Stomach (tissue), 9 donors: ENCODE results near the gene GNB1L. TPM values are rescaled to one million over a fixed set of nuclear protein-coding genes. Genes with fewer than 3 reads are reported as not detected.

Experiments
- DNase-seq, 2 donors: peaks; one replicate each; pipeline versions ENCODE4 v3.0.0 to v3.0.0-alpha.2; 2013 to 2019
- H3K27ac ChIP-seq, 5 donors: fragments of 200-600 bp in 4 of 5; sonication (generic) in 4 of 5; one replicate each; pipeline ENCODE4 v1.5.1; 2013 to 2019; ENCODE audit warnings: mild to moderate bottlenecking in 1 of 5, moderate library complexity in 1 of 5
- H3K27me3 ChIP-seq, 3 donors: fragments of 200-600 bp; sonication (generic); one replicate each; pipeline ENCODE4 v1.5.1; 2017 to 2019; ENCODE audit warnings: mixed run types in 1 of 3
- H3K36me3 ChIP-seq, 4 donors: fragments of 200-600 bp; sonication (generic); 1 replicate in 3 of 4; 2 replicates in 1 of 4; pipeline ENCODE4 v1.5.1; 2016 to 2019
- H3K4me1 ChIP-seq, 4 donors: fragments of 200-600 bp; sonication (generic); one replicate each; pipeline ENCODE4 v1.5.1; 2016 to 2019
- H3K4me3 ChIP-seq, 4 donors: fragments of 200-600 bp; sonication (generic) in 3 of 4; one replicate each; pipeline ENCODE4 v1.5.1; 2016 to 2019; ENCODE audit warnings: mild to moderate bottlenecking in 1 of 4
- H3K9me3 ChIP-seq, 4 donors: fragments of 200-600 bp; sonication (generic); one replicate each; pipeline ENCODE4 v1.5.1; 2016 to 2019
- EP300 ChIP-seq: sonication (generic); formaldehyde crosslinking; IDR thresholded peaks from one replicate; pipeline ENCODE4 v1.6.1; 2017; ENCODE audit warnings: antibody characterized with exemption
- POLR2A ChIP-seq, 4 donors: fragments of 450-650 bp; IDR thresholded peaks; one replicate each; pipeline ENCODE4 v1.6.1; 2016; ENCODE audit warnings: antibody characterized with exemption in 4 of 4, control low read depth in 2 of 4, mild to moderate bottlenecking in 1 of 4, moderate library complexity in 1 of 4
- POLR2AphosphoS5 ChIP-seq, 3 donors: sonication (generic); formaldehyde crosslinking; IDR thresholded peaks; one replicate each; pipeline ENCODE4 v1.6.1; 2016; ENCODE audit warnings: antibody characterized with exemption in 3 of 3
- WGBS, 5 donors: extraction: QIAGEN DNeasy Blood & Tissue Kit in 3 of 5; methylation state at CpG; one replicate each; pipeline versions ENCODE4 v1.1.5 to v1.1.7; 2013 to 2018; 5-methylcytosine and 5-hydroxymethylcytosine counted together
- intact Hi-C: fragments of 100-400 bp; cut with DNase I; formaldehyde crosslinking; loops from one replicate; pipeline ENCODE4 v1.15.1; 2023; ENCODE audit warnings: low total_unique reads
- polyA plus RNA-seq, 3 donors: library from polyadenylated mRNA; stranded (reverse); fragments of 200-250 nt; gene quantifications; one replicate each; pipeline ENCODE4 v1.2.3, GENCODE V29; 2013
- total RNA-seq, 5 donors: library from RNA; depleted of rRNA; stranded (reverse); fragments of >200 nt; gene quantifications; one replicate each; pipeline versions ENCODE4 v1.1.0 to v1.2.3, GENCODE V29; 2014 to 2016
- TF ChIP-seq, protein P1 (sequence below), 7 experiments: fragments of 450-650 bp in 4 of 7; fragments of 200-600 bp in 3 of 7; sonication (generic) in 3 of 7; IDR thresholded peaks; one replicate each; pipeline ENCODE4 v1.5.1; 2016 to 2019; ENCODE audit warnings: antibody characterized with exemption in 7 of 7, control low read depth in 2 of 7, mild to moderate bottlenecking in 1 of 7
- donor health status: healthy with polysubstance abuse.
- donor health status: Bipolar disorder and iron deficiency.
- donor health status: healthy.

The GNB1L gene
- total and polyA plus RNA-seq, 8 donors = 0.29 to 6.8 (median 3.1) TPM; not detected in 1

DNA sequence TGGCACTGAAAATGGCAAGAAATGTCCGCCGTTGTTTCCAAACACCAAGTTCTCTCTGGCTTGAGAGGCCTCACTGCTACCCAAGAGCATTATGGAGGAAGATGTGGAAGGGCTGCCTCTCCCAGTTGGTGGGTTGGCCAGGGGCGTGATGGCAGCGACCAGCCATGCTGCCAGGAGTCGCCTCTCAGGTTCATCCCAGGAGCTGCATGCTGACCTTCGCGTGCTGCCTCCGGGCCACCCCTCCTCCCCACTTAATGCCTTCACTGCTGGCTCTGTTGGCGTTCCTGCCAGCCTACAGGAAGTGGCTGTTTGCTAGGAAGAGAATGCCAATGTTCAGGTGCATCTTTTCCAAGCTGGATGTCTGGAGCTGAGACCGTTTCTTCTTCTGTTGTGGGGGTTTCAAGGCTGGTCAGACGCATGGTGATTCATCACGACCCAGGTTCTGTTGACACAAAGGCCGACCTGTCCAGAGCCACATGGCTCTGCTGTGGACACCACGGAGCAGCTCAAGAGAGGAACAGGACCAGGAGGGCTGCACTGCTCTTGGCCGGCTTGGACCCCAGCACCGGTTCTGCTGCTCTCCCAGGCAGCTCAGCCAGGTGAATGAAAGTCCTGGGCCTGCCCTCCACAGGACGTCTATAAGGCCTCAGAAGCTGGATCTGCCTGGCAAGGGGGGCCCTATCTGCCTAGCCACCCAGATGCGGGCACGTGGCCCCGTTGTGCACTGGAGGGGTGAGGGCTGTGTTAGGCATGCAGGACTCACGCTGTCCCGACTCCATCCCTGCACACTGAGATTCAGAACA is 69.0 kb downstream of the GNB1L start:
- no peaks in the 10 kb centered on the region for H3K4me1 ChIP-seq
- peaks cover 0 to 45% (median 3%) of the 10 kb centered on the region in 3 donors for H3K27me3 ChIP-seq
- no peak overlapping the region for H3K4me3 ChIP-seq
- H3K36me3 ChIP-seq = peaks cover 0 to 16% (median 11%) of the 10 kb centered on the region in 4 donors
- TF ChIP-seq POLR2A (IDR thresholded peaks at IDR 0.05) = no peak
- 79 to 89% (median 83%) methylated on average over 14 to 22 of the region's 22 CpGs for WGBS, 5 donors
- no peak overlapping the region for H3K27ac ChIP-seq
- intact Hi-C loops = no loop called here
- peaks cover 0 to 12% (median 4%) of the 10 kb centered on the region in 4 donors for H3K9me3 ChIP-seq
- no peak for DNase-seq

- intact Hi-C loops = no loop called here
- DNase-seq = no peak
- H3K27me3 ChIP-seq = peaks cover 0 to 48% (median 3%) of the 10 kb centered on the region in 3 donors
- no peaks in the 10 kb centered on the region for H3K4me1 ChIP-seq
- H3K27ac ChIP-seq = no peak overlapping the region
- 91 to 93% (median 92%) methylated on average over 15 to 33 of the region's 33 CpGs for WGBS, 5 donors
- no peak overlapping the region for H3K4me3 ChIP-seq
- H3K36me3 ChIP-seq = peaks cover 0 to 16% (median 11%) of the 10 kb centered on the region in 4 donors
- H3K9me3 ChIP-seq = peaks cover 0 to 12% (median 4%) of the 10 kb centered on the region in 4 donors
- no peak for TF ChIP-seq EP300
- TF ChIP-seq, protein P1, sequence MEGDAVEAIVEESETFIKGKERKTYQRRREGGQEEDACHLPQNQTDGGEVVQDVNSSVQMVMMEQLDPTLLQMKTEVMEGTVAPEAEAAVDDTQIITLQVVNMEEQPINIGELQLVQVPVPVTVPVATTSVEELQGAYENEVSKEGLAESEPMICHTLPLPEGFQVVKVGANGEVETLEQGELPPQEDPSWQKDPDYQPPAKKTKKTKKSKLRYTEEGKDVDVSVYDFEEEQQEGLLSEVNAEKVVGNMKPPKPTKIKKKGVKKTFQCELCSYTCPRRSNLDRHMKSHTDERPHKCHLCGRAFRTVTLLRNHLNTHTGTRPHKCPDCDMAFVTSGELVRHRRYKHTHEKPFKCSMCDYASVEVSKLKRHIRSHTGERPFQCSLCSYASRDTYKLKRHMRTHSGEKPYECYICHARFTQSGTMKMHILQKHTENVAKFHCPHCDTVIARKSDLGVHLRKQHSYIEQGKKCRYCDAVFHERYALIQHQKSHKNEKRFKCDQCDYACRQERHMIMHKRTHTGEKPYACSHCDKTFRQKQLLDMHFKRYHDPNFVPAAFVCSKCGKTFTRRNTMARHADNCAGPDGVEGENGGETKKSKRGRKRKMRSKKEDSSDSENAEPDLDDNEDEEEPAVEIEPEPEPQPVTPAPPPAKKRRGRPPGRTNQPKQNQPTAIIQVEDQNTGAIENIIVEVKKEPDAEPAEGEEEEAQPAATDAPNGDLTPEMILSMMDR (IDR thresholded peaks at IDR 0.05) = no peak
Observed at GRCh38 chr22:19784384-19785175, 70.1 kb downstream of the GNB1L start.

GRCh38 chr22:19783586-19784383 is 70.9 kb downstream of the GNB1L start:
- H3K36me3 ChIP-seq = peaks cover 0 to 14% (median 10%) of the 10 kb centered on the region in 4 donors
- intact Hi-C loops = no loop called here

DNA sequence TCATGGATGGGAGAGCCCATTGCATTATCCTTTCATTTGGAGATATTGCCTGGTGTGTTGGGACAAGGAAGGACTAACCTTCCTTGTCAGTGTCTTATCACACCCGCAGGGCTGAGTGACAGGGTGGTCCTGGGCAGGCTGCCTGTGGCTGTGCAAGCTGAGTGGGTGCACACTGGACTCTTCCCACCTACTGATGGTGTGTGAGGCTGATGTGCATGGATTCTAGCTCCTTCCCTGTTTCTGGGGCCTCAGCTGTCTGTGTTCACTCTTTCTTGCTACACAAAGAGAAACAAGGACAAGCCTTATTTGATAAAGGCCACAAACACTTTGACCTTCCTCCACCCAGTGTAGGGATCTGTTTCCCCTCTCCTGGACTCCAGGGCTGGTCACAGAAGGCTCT is 72.1 kb downstream of the GNB1L start:
- intact Hi-C loops = no loop called here
- no peak for TF ChIP-seq POLR2AphosphoS5 (IDR thresholded peaks at IDR 0.05)
- no peak for TF ChIP-seq POLR2A (IDR thresholded peaks at IDR 0.05)
- TF ChIP-seq EP300 = no peak
- TF ChIP-seq, protein P1 (IDR thresholded peaks at IDR 0.05) = no peak
- H3K4me1 ChIP-seq = no peaks in the 10 kb centered on the region
- H3K27me3 ChIP-seq = peaks cover 0 to 68% (median 3%) of the 10 kb centered on the region in 3 donors
- no peak overlapping the region for H3K4me3 ChIP-seq
- H3K9me3 ChIP-seq = peaks cover 0 to 12% (median 4%) of the 10 kb centered on the region in 4 donors
- no peak overlapping the region for H3K27ac ChIP-seq
- no peak for DNase-seq
- WGBS, 5 donors = 80 to 93% (median 90%) methylated on average over 1 of the region's 1 CpG
- peaks cover 0 to 2% (median under 1%) of the 10 kb centered on the region in 4 donors for H3K36me3 ChIP-seq

More at GRCh38 chr22:19783586-19784383, 70.9 kb downstream of the GNB1L start:
- no peak for TF ChIP-seq POLR2AphosphoS5 (IDR thresholded peaks at IDR 0.05)
- Histone ChIP-seq H3K4me3 (no peak overlapping the region), H3K4me1 (no peaks in the 10 kb centered on the region), H3K9me3 (peaks cover 0 to 12% (median 4%) of the 10 kb centered on the region in 4 donors), H3K27ac (no peak overlapping the region), H3K27me3 (peaks cover 0 to 56% (median 3%) of the 10 kb centered on the region in 3 donors)
- WGBS, 5 donors = 73 to 86% (median 83%) methylated on average over 21 to 24 of the region's 24 CpGs
- DNase-seq = no peak
